ENCODE results near the gene SPSB4.

GRCh38 chr3:141073580-141073979 lies 22.4 kb downstream of the SPSB4 start:
- TF ChIP-seq CTCF (conservative IDR thresholded peaks at IDR 0.05 in 1 of 2, IDR thresholded peaks at IDR 0.05 in 1 of 2; ENCODE audit: low read depth in 1 of 2, low read length in 2 of 2) (no peak), EZH2 (IDR thresholded peaks at IDR 0.05; ENCODE audit: low read length, missing control alignments) (no peak)
